ENCODE results near the gene MYOCD.
A peak's percentile ranks its signal among the peaks of the same experiment; 100 is the strongest.

DNA sequence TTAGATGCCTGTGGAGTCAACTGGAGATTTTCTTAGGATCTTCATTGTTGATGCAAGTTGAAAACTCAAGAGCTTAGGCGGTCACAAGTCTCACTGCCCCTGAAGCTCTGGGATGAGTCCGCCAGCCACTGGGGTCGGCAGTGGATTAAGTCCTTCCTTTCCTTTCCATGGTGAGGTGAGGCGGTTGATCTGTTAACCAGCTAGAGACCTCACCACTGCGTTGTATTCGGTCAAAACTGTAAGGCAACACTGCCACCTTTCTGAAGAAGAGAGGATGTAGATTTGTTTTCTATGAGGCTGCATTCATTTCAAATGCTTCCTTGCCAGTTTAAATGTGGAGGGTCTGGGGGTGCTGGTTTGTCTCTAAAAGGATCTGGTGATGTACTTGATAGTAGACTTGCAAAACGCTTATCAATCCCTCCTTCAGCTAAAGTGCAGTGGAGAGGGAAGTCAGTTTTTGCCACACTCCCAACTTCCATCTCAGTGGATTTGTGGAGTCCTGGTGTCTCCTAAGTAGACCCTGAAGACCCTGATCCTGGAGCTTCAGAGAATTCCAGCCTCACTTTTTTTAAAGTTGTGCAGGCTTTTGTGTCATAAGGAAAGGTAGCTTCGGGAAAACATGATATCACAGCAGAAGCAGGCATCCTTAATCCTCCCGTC is 1.7 kb downstream of the MYOCD start:
- TF ChIP-seq CTCF (IDR thresholded peaks at IDR 0.05) (peak; percentile 31 to 58 (median 37)), POLR2A (IDR thresholded peaks at IDR 0.05) (no peak), EP300 (IDR thresholded peaks at IDR 0.05) (no peak)

Data from ovary (tissue), 3 donors.